ENCODE results near the gene REC8.
"Not testable (repeated sequence)": the region's sequence is repeated elsewhere in the genome, so short reads cannot be mapped to it uniquely, and the experiment has no call there.

Gene REC8

DNA sequence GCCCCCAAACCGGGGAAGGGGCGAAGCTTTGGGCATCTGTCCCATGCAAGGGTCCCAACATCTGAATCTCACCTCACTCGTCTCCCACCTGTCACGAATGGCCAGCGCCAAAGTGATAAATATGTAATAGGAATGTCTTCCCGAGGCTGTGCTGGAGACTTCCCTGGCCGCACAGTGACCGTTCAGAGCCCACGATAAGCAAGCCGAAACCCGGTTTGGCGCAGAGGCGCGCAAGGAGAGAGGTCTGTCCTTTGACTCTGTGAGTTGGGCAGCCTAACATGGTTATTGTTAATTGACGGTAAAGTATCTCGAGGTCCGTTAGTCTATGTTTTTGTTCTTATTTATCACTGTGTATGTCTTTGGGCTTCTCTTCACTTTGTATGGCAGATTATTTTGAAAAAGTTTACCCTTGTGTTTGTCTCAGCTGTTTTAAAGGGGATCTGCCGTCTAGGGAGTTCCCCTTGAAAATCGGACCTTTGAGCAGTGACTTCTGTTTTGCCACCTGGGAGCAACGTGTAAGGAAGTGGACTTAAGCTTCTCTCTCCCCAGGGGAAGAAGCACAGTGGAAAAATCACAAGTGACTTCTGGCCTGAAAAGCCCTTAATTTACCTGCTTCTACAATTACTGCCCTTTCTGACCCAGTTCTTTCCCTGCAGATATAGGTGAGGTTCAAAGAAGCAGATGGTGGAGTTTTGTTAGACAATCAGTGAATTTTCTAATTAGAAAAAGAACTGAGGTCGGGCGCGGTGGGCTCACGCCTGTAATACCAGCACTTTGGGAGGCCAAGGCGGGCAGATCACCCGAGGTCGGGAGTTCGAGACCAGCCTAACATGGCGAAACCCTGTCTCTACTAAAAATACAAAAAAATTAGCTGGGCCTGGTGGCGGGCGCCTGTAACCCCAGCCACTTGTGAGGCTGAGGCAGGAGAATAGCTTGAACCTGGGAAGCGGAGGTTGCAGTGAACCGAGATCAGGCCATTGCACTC lies 24.5 kb downstream of the REC8 start:
- no peak for ATAC-seq
- Mint-ChIP-seq H3K9me3 (peaks cover 3 to 4% of the 10 kb centered on the region in 2 donors), H3K4me1 (peaks cover 69% of the 10 kb centered on the region), H3K27me3 (no peaks in the 10 kb centered on the region), H3K4me3 (peak overlapping the region; percentile 94 to 98), H3K27ac (peak overlapping the region; percentile 99 to 100)
- DNase-seq, result no peak

DNA sequence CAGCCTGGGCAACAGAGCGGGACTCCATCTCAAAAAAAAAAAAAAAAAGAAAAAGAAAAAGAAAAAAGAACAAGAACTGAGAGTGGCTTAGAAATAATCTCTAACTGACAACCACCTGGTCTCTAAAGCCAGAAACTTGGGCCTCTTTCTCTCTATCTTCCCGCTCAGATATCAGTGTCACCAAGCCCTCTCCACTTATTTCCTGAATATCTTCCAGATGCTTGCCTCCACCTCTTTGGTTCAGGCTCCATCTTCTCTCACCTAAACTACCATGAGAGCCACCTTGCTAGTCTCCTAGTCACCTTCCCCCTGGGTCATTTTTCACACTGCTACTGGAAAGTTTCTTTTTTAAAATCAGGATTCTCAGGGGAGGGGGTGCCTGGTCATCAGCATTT lies 25.2 kb downstream of the REC8 start:
- peaks cover 6 to 9% of the 10 kb centered on the region in 2 donors for H3K9me3 Mint-ChIP-seq
- peak overlapping the region in 1 of 2 donors; percentile 77 for H3K27ac Mint-ChIP-seq
- H3K4me1 Mint-ChIP-seq, result peaks cover 66% of the 10 kb centered on the region
- ATAC-seq (no peak), DNase-seq (no peak)
- H3K27me3 Mint-ChIP-seq, result no peaks in the 10 kb centered on the region
- peak overlapping the region; percentile 94 to 98 for H3K4me3 Mint-ChIP-seq

GRCh38 chr14:24198814-24199524 lies 27.1 kb downstream of the REC8 start:
- peaks cover 51% of the 10 kb centered on the region for H3K4me1 Mint-ChIP-seq

DNA sequence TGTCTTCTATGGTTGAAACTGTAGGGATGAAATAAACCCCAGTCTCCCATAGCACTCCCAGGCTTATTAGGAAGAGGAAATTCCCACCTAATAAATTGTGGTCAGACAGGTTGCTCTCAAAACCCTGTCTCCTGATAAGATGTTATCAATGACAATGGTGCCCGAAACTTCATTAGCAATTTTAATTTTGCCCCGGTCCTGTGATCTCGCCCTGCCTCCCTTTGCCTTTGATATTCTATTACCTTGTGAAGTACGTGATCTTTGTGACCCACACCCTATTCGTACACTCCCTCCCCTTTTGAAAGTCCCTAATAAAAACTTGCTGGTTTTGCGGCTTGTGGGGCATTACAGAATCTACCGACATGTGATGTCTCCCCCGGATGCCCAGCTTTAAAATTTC lies 30.7 kb downstream of the REC8 start:
- peaks cover 42% of the 10 kb centered on the region for H3K4me1 Mint-ChIP-seq
- H3K4me3 Mint-ChIP-seq, H3K27ac Mint-ChIP-seq, H3K27me3 Mint-ChIP-seq, ATAC-seq, DNase-seq: not testable (repeated sequence)
- peaks cover 13 to 17% of the 10 kb centered on the region in 2 donors for H3K9me3 Mint-ChIP-seq

More at GRCh38 chr14:24198814-24199524, 27.1 kb downstream of the REC8 start:
- ATAC-seq, result no peak
- no peaks in the 10 kb centered on the region for H3K27me3 Mint-ChIP-seq
- peak overlapping the region in 1 of 2 donors; percentile 2 for H3K4me3 Mint-ChIP-seq
- peak overlapping the region in 1 of 2 donors; percentile 42 for H3K27ac Mint-ChIP-seq
- H3K9me3 Mint-ChIP-seq, result peaks cover 13 to 17% of the 10 kb centered on the region in 2 donors
- no peak for DNase-seq

DNA sequence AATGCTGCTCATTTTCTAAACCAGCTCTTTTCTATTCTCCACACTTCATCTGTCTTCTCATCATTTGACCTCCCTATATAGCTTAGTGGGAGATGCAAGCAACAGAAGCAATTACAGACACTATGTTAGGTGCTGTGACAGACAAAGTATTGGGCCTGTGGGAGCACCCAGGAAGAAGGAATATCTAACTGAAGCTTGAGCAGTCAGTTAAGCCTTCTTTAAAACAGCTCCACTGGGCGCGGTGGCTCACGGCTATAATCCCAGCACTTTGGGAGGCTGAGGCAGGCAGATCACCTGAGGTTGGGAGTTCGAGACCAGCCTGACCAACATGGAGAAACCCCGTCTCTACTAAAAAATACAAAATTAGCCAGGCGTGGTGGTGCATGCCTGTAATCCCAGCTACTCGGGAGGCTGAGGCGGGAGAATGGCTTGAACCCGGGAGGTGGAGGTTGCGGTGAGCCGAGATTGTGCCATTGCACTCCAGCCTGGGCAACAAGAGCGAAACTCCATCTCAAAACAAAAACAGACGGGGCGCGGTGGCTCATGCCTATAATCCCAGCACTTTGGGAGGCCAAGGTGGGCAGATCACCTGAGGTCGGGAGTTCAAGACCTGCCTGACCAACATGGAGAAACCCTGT lies 31.5 kb downstream of the REC8 start:
- ATAC-seq, DNase-seq, H3K27me3 Mint-ChIP-seq, H3K27ac Mint-ChIP-seq, H3K4me3 Mint-ChIP-seq: not testable (repeated sequence)
- peaks cover 13 to 17% of the 10 kb centered on the region in 2 donors for H3K9me3 Mint-ChIP-seq
- peaks cover 46% of the 10 kb centered on the region for H3K4me1 Mint-ChIP-seq

DNA sequence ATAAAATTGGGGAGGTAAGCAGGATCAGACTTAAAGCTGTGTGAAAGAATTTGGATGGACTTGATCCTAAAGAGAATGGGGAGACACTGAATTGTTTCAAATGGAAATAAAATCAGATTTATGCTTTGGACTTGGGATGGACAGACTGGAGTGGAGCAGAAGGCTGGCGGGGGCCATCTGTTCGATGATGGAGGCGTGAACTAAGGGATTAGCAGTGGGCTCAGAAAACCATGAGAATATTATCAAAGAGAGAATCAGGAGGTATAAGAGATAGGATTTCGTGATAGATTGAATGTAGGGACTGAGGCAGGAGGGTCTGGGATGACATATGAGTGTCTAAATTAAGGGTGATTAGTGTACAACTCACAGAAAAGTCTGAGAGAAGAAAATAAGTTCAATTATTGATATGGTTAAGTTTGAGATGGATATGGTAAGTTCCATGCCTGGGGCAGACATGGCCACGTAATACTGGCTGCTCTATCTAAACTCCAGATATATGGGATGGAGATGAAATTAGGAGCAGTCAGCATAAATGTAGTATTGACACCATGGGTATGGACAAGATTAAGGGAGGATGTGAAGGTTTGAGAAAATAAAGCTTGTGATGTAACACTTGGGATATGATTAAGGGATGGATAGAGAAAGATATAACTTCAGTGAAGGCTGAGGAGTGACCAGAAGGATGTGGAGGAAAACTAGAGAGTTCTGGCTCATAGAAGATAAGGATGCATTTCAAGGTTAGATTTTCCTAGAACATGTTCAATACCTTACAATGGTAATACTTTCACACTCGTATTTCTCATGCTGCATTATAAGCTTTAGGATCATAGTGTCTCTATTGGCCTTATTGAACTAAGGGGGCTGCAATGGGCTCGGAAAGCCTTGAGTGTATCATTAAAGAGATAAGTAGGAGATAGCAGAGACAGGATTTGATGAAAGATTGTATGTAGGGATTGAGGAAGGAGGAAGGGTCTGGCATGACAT lies 32.6 kb downstream of the REC8 start:
- H3K27ac Mint-ChIP-seq, result peak overlapping the region in 1 of 2 donors; percentile 10
- peaks cover 35% of the 10 kb centered on the region for H3K4me1 Mint-ChIP-seq
- ATAC-seq (no peak), DNase-seq (no peak)
- no peaks in the 10 kb centered on the region for H3K27me3 Mint-ChIP-seq
- peaks cover 13 to 17% of the 10 kb centered on the region in 2 donors for H3K9me3 Mint-ChIP-seq
- H3K4me3 Mint-ChIP-seq, result no peak overlapping the region

GRCh38 chr14:24206260-24207103 lies 34.6 kb downstream of the REC8 start:
- H3K4me3 Mint-ChIP-seq, result no peak overlapping the region
- peak overlapping the region in 1 of 2 donors; percentile 4 for H3K27ac Mint-ChIP-seq
- DNase-seq (no peak), ATAC-seq (no peak)
- peaks cover 9 to 11% of the 10 kb centered on the region in 2 donors for H3K9me3 Mint-ChIP-seq
- no peaks in the 10 kb centered on the region for H3K27me3 Mint-ChIP-seq
- peaks cover 41% of the 10 kb centered on the region for H3K4me1 Mint-ChIP-seq

- Mint-ChIP-seq H3K4me1 (peaks cover 46% of the 10 kb centered on the region), H3K27ac (peak overlapping the region in 1 of 2 donors; percentile 4), H3K27me3 (no peaks in the 10 kb centered on the region), H3K9me3 (peaks cover 7 to 8% of the 10 kb centered on the region in 2 donors), H3K4me3 (no peak overlapping the region)
- DNase-seq (no peak), ATAC-seq (no peak)
These were observed 35.2 kb downstream of the REC8 start for GRCh38 chr14:24207104-24207551.

GRCh38 chr14:24207625-24208024 lies 35.7 kb downstream of the REC8 start:
- peaks cover 6% of the 10 kb centered on the region in 2 donors for H3K9me3 Mint-ChIP-seq
- ATAC-seq, result no peak
- no peak for DNase-seq
- H3K27me3 Mint-ChIP-seq, result no peaks in the 10 kb centered on the region
- H3K27ac Mint-ChIP-seq, result peak overlapping the region in 1 of 2 donors; percentile 57
- H3K4me1 Mint-ChIP-seq, result peaks cover 51% of the 10 kb centered on the region
- H3K4me3 Mint-ChIP-seq, result no peak overlapping the region

GRCh38 chr14:24211311-24211710 lies 39.4 kb downstream of the REC8 start:
- H3K27me3 Mint-ChIP-seq, result no peaks in the 10 kb centered on the region
- peaks cover 77% of the 10 kb centered on the region for H3K4me1 Mint-ChIP-seq
- no peaks in the 10 kb centered on the region for H3K9me3 Mint-ChIP-seq
- H3K27ac Mint-ChIP-seq, result peak overlapping the region; percentile 57 to 73
- H3K4me3 Mint-ChIP-seq, result peak overlapping the region in 1 of 2 donors; percentile 94
- ATAC-seq (no peak), DNase-seq (no peak)

- Mint-ChIP-seq H3K27ac (peak within 1 kb of the TSS; percentile 98), H3K9me3 (no peaks in the 10 kb centered on the region), H3K27me3 (no peaks in the 10 kb centered on the region), H3K4me1 (peaks cover 67% of the 10 kb centered on the region), H3K4me3 (peak within 1 kb of the TSS; percentile 92 to 94)
- ATAC-seq, result peak; percentile 86
- DNase-seq, result peak; percentile 94 to 97
These were observed 41.3 kb downstream of the REC8 start, which contains the start of gene CHMP4A for GRCh38 chr14:24212924-24213865. TSS of gene CHMP4A (minus strand) at chr14:24213488. CDS start at chr14:24213439, 49 bp downstream.

GRCh38 chr14:24213866-24214662 lies 42.2 kb downstream of the REC8 start:
- DNase-seq, result no peak
- Mint-ChIP-seq H3K4me3 (peak overlapping the region; percentile 92 to 94), H3K4me1 (peaks cover 67% of the 10 kb centered on the region), H3K9me3 (no peaks in the 10 kb centered on the region), H3K27me3 (no peaks in the 10 kb centered on the region), H3K27ac (peak overlapping the region; percentile 98)
- ATAC-seq, result no peak
